22Rv1 (cell line): ENCODE measurements around the gene APBA2.

ENCODE experiments used
- ZFX ChIP-seq: fragments of 450-650 bp; IDR thresholded peaks from 2 replicates; pipeline ENCODE4 v1.6.1; 2017; ENCODE audit warnings: antibody characterized with exemption, borderline replicate concordance
- TF ChIP-seq, protein P1 (sequence below): fragments of 450-650 bp; IDR thresholded peaks from 2 replicates; pipeline ENCODE4 v1.5.1; 2017; ENCODE audit warnings: mild to moderate bottlenecking

DNA sequence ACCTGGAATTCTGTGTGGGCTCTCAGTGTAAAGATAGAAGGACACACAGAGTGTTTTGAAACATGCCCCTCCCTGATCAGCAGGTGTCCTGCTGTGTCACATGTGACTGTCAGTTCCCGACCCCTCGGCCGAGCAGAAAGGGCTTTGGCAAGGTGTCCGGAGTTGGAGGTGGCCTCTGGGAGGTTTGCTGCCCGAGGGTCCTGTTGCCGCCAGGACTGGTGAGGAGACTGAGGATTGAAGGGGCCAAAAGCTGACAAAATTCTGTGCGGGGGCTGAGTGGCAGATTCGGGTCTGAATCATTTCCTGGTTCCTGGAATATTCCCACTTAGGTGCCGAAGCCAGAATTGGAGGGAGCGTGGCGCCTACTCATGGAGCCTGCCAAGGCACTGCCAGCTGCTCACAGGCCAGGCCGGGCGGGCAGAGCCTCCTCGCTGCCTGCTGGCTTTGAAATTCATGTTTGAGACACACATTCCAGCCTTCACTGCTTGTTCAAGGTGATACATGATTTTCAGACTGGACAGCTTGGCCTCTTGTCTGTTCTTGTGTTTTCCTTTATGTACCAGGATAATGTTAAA lies 83.8 kb downstream of the APBA2 start:
- TF ChIP-seq ZFX: no peak
- TF ChIP-seq, protein P1, sequence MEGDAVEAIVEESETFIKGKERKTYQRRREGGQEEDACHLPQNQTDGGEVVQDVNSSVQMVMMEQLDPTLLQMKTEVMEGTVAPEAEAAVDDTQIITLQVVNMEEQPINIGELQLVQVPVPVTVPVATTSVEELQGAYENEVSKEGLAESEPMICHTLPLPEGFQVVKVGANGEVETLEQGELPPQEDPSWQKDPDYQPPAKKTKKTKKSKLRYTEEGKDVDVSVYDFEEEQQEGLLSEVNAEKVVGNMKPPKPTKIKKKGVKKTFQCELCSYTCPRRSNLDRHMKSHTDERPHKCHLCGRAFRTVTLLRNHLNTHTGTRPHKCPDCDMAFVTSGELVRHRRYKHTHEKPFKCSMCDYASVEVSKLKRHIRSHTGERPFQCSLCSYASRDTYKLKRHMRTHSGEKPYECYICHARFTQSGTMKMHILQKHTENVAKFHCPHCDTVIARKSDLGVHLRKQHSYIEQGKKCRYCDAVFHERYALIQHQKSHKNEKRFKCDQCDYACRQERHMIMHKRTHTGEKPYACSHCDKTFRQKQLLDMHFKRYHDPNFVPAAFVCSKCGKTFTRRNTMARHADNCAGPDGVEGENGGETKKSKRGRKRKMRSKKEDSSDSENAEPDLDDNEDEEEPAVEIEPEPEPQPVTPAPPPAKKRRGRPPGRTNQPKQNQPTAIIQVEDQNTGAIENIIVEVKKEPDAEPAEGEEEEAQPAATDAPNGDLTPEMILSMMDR: no peak
